GM12872 (cell line): Measurements from ENCODE around the gene LRRFIP1.

Experiments
- CTCF ChIP-seq: IDR thresholded peaks from 3 replicates; pipeline ENCODE4 v1.5.1; 2011; ENCODE audit warnings: low read depth, mild to moderate bottlenecking, low read length, moderate library complexity; ENCODE audit not compliant: insufficient read depth

LRRFIP1 gene

GRCh38 chr2:237649541-237650454 lies 22.4 kb downstream of the LRRFIP1 start:
- TF ChIP-seq CTCF: no peak

GRCh38 chr2:237650455-237650850 lies 23.1 kb downstream of the LRRFIP1 start:
- no peak for TF ChIP-seq CTCF

GRCh38 chr2:237651761-237652160 lies 24.4 kb downstream of the LRRFIP1 start:
- no peak for TF ChIP-seq CTCF

- TF ChIP-seq CTCF: no peak
Observed at GRCh38 chr2:237652181-237652580, 24.8 kb downstream of the LRRFIP1 start.

GRCh38 chr2:237652854-237653253 lies 25.5 kb downstream of the LRRFIP1 start:
- TF ChIP-seq CTCF: no peak

- no peak for TF ChIP-seq CTCF
Observed at GRCh38 chr2:237653776-237654558, 26.6 kb downstream of the LRRFIP1 start.

- no peak for TF ChIP-seq CTCF
Observed at GRCh38 chr2:237657063-237657462, 29.7 kb downstream of the LRRFIP1 start.
